ENCODE data around the gene KCNQ1. TPM values are rescaled to one million over a fixed set of nuclear protein-coding genes. Genes with fewer than 3 reads are reported as not detected.

Gene KCNQ1
- total RNA-seq, 1 experiment from 2014 or later = 10.7 TPM

- Histone ChIP-seq H3K27ac (ENCODE audit: low read depth, low read length) (no peak overlapping the region), H3K36me3 (ENCODE audit: control insufficient read depth in 1 of 2, insufficient read depth in 2 of 2, low read length in 2 of 2) (no peaks in the 10 kb centered on the region), H2AFZ (ENCODE audit: low read depth, low read length, poor library complexity, severe bottlenecking) (no peak overlapping the region), H3K27me3 (ENCODE audit: insufficient read depth, low read length) (no peaks in the 10 kb centered on the region), H3K9me3 (ENCODE audit: control insufficient read depth in 1 of 2, insufficient read depth in 1 of 2, low read depth in 1 of 2, low read length in 2 of 2) (no peaks in the 10 kb centered on the region), H3K4me3 (replicated peaks in 1 of 2; ENCODE audit: low read depth in 1 of 2, low read length in 2 of 2) (no peak overlapping the region), H4K20me1 (ENCODE audit: insufficient read depth) (no peaks in the 10 kb centered on the region), H3K9me2 (ENCODE audit: insufficient read depth) (no peaks in the 10 kb centered on the region), H3K79me2 (ENCODE audit: insufficient read depth, low read length) (no peaks in the 10 kb centered on the region), H3K9ac (ENCODE audit: low read length) (no peak overlapping the region), H3K4me2 (ENCODE audit: low read length) (no peak overlapping the region), H3K4me1 (ENCODE audit: control insufficient read depth in 1 of 2, insufficient read depth in 2 of 2, low read length in 2 of 2) (no peaks in the 10 kb centered on the region)
- TF ChIP-seq RAD21 (IDR thresholded peaks at IDR 0.05; ENCODE audit: low read depth) = no peak
- TF ChIP-seq ZBTB33 (IDR thresholded peaks at IDR 0.05; ENCODE audit: extremely low read depth, insufficient replicate concordance, low read length) = no peak
- RAD21 ChIA-PET (ENCODE audit: low non-redundant PET in 1 of 2, low total read pairs in 2 of 2, uncharacterized antibody in 2 of 2, unreplicated experiment in 2 of 2) = no interaction called here
- DNase-seq (ENCODE audit: low read depth, low spot score) (no peak), ATAC-seq (no peak)
- CTCF ChIA-PET = no interaction called here
- no TSS peak for BruUV-seq (replicated peaks)
- POLR2A ChIA-PET = no interaction called here
- intact Hi-C loops (cut with micrococcal nuclease) = no loop called here
Observed at GRCh38 chr11:2721210-2721916, 276.6 kb downstream of the KCNQ1 start.

DNA sequence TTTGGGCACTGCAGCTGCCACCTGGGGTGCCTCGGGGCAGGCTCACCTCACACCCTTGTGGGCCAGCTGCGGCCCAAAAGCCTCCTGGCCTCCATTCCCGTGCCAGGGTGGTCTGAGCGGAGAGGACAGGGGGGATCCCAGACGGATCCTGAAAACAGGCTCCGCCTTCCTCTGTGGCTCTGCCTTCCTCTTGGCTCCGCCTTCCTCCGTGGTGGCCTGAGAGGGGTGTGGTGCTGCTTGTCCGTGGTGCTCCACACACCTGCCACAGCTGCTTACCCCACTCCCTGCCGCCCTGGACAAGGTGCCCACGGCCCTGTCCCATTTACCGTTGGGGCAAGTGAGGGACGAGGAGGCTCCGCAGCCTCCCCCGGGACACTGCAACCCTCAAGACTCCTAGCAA, 278.1 kb downstream of the KCNQ1 start:
- no peak overlapping the region for H3K4me2 ChIP-seq (ENCODE audit: low read length)
- H3K27me3 ChIP-seq (ENCODE audit: insufficient read depth, low read length) = no peaks in the 10 kb centered on the region
- H3K9me2 ChIP-seq (ENCODE audit: insufficient read depth) = no peaks in the 10 kb centered on the region
- TF ChIP-seq YY1 (IDR thresholded peaks at IDR 0.05; ENCODE audit: extremely low read depth, insufficient replicate concordance, low read depth, low read length) (no peak), ELF1 (IDR thresholded peaks at IDR 0.05; ENCODE audit: borderline replicate concordance, low read depth) (no peak), ZFX (IDR thresholded peaks at IDR 0.05) (no peak), SP1 (IDR thresholded peaks at IDR 0.05; ENCODE audit: low read depth) (no peak), TCF7L2 (IDR thresholded peaks at IDR 0.05; ENCODE audit: borderline replicate concordance, extremely low read depth, insufficient read depth, insufficient read length) (no peak), RAD21 (IDR thresholded peaks at IDR 0.05; ENCODE audit: low read depth) (no peak)
- H3K4me3 ChIP-seq (replicated peaks in 1 of 2; ENCODE audit: low read depth in 1 of 2, low read length in 2 of 2) = no peak overlapping the region
- no peak overlapping the region for H3K27ac ChIP-seq (ENCODE audit: low read depth, low read length)
- H3K79me2 ChIP-seq (ENCODE audit: insufficient read depth, low read length) = no peaks in the 10 kb centered on the region
- H3K4me1 ChIP-seq (ENCODE audit: control insufficient read depth in 1 of 2, insufficient read depth in 2 of 2, low read length in 2 of 2) = no peaks in the 10 kb centered on the region
- no peak overlapping the region for H2AFZ ChIP-seq (ENCODE audit: low read depth, low read length, poor library complexity, severe bottlenecking)
- no peak for DNase-seq (ENCODE audit: low read depth, low spot score)
- H3K9me3 ChIP-seq (ENCODE audit: control insufficient read depth in 1 of 2, insufficient read depth in 1 of 2, low read depth in 1 of 2, low read length in 2 of 2) = no peaks in the 10 kb centered on the region
- ChIA-PET RAD21 (ENCODE audit: low non-redundant PET in 1 of 2, low total read pairs in 2 of 2, uncharacterized antibody in 2 of 2, unreplicated experiment in 2 of 2) (no interaction called here), POLR2A (no interaction called here), CTCF (no interaction called here)
- BruUV-seq (replicated peaks) = no TSS peak
- intact Hi-C loops (cut with micrococcal nuclease) = no loop called here
- no peak overlapping the region for H3K9ac ChIP-seq (ENCODE audit: low read length)
- H3K36me3 ChIP-seq (ENCODE audit: control insufficient read depth in 1 of 2, insufficient read depth in 2 of 2, low read length in 2 of 2) = no peaks in the 10 kb centered on the region
- H4K20me1 ChIP-seq (ENCODE audit: insufficient read depth) = no peaks in the 10 kb centered on the region
- peak; percentile 63 for ATAC-seq
